Measurements from ENCODE around the gene STAT5A. TPM values are rescaled to one million over a fixed set of nuclear protein-coding genes. Genes with fewer than 3 reads are reported as not detected.

STAT5A gene
- total RNA-seq, 1 donor = 35.5 TPM

DNA sequence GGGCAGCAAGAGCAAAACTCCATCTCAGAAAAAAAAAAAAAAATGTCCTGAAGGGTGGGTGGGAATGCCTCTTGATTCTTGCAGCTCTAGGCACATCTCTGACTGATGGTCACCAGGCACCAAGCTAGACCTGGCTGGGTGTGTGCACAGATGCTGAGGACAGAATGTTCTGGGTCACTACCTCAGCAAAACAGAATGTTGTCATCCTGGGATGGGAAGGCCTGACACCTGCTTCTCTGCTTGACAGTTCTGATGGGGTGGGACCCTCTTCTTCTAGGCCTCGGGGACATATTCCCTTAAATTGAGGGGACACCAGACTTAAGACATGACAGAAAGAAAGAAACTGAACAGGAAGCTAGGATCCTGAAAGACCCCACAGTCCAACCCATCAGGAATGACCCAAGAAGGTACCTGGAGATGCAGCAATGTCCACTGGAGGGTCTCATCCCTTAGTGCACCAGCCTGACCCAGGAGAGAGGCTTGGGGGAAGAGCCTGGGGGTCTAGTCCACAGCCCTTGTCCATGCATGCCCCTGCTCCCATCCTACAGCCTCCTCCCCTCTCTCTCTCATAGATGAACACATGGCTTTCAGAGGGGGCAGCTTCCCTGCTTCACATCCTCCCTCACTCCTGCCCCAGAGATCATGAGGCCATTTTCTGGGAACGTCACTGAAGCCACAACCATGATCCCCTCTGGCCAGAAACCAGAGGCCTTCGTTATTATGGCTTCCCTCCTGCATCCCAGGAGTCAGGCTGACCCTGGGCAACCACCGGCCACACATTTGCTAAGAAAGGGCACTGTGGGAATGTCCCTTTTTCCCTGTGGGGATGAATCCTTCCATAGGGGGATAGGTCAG, 8.3 kb upstream of the STAT5A start:
- Histone ChIP-seq H3K27me3 (ENCODE audit: insufficient read depth, low read length) (no peaks in the 10 kb centered on the region), H3K9me3 (ENCODE audit: low read depth, low read length) (no peaks in the 10 kb centered on the region), H3K4me3 (ENCODE audit: insufficient read depth, low read length) (no peak overlapping the region), H4K20me1 (ENCODE audit: insufficient read depth, low read length) (peaks cover under 1% of the 10 kb centered on the region), H3K36me3 (ENCODE audit: insufficient read depth, low read length) (no peaks in the 10 kb centered on the region), H3K4me1 (ENCODE audit: insufficient read depth, low read length) (peaks cover 6% of the 10 kb centered on the region), H3K27ac (ENCODE audit: low read depth, low read length) (no peak overlapping the region), H3K4me2 (ENCODE audit: insufficient read depth, low read length) (no peak overlapping the region), H3K79me2 (ENCODE audit: insufficient read depth, low read length) (peaks cover 9% of the 10 kb centered on the region), H2AFZ (ENCODE audit: low read length) (no peak overlapping the region)
- TF ChIP-seq, protein P1, sequence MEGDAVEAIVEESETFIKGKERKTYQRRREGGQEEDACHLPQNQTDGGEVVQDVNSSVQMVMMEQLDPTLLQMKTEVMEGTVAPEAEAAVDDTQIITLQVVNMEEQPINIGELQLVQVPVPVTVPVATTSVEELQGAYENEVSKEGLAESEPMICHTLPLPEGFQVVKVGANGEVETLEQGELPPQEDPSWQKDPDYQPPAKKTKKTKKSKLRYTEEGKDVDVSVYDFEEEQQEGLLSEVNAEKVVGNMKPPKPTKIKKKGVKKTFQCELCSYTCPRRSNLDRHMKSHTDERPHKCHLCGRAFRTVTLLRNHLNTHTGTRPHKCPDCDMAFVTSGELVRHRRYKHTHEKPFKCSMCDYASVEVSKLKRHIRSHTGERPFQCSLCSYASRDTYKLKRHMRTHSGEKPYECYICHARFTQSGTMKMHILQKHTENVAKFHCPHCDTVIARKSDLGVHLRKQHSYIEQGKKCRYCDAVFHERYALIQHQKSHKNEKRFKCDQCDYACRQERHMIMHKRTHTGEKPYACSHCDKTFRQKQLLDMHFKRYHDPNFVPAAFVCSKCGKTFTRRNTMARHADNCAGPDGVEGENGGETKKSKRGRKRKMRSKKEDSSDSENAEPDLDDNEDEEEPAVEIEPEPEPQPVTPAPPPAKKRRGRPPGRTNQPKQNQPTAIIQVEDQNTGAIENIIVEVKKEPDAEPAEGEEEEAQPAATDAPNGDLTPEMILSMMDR (IDR thresholded peaks at IDR 0.05; ENCODE audit: extremely low read depth, low read depth, low read length) = no peak
- DNase-seq (ENCODE audit: insufficient read length, low spot score, missing footprints) = no peak

- Histone ChIP-seq H3K79me2 (ENCODE audit: insufficient read depth, low read length) (no peaks in the 10 kb centered on the region), H3K27me3 (ENCODE audit: insufficient read depth, low read length) (no peaks in the 10 kb centered on the region), H3K36me3 (ENCODE audit: insufficient read depth, low read length) (no peaks in the 10 kb centered on the region), H4K20me1 (ENCODE audit: insufficient read depth, low read length) (no peaks in the 10 kb centered on the region), H3K4me3 (ENCODE audit: insufficient read depth, low read length) (no peak overlapping the region), H3K4me1 (ENCODE audit: insufficient read depth, low read length) (peaks cover 8% of the 10 kb centered on the region), H3K4me2 (ENCODE audit: insufficient read depth, low read length) (no peak overlapping the region), H2AFZ (ENCODE audit: low read length) (no peak overlapping the region), H3K27ac (ENCODE audit: low read depth, low read length) (no peak overlapping the region), H3K9me3 (ENCODE audit: low read depth, low read length) (no peaks in the 10 kb centered on the region)
- TF ChIP-seq, protein P1 (IDR thresholded peaks at IDR 0.05; ENCODE audit: extremely low read depth, low read depth, low read length) = no peak
- no peak for DNase-seq (ENCODE audit: insufficient read length, low spot score, missing footprints)
These were observed 6.7 kb upstream of the STAT5A start for GRCh38 chr17:42281571-42282096.

DNA sequence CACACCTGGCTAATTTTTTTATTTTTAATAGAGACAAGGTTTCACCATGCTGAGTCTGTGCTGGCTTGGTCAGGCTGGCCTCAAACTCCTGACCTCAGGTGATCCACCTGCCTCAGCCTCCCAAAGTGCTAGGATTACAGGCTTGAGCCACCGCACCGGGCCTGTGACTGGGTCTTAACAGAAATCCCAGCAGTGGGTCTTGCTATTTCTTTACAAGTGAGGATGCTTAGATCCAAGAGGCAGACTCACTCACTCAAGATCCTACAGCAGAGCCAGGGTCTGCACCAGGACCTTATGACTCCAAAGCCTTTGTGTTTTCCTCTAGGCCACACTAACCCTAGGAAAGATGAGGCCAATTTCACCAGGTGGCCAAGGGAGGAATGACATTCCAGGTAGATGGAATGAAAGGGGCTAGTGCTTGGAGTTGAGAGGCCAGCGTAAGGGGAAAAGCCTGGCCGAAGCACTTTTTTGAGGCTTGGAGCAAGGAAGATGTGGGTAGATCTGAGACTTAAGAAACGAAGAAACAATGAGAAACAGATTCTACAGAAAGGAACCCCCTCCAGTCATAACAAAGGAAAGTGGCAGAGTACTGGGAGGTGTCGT, 5.7 kb upstream of the STAT5A start:
- no peaks in the 10 kb centered on the region for H3K27me3 ChIP-seq (ENCODE audit: insufficient read depth, low read length)
- H3K79me2 ChIP-seq (ENCODE audit: insufficient read depth, low read length) = no peaks in the 10 kb centered on the region
- no peak overlapping the region for H3K4me3 ChIP-seq (ENCODE audit: insufficient read depth, low read length)
- TF ChIP-seq, protein P1 (IDR thresholded peaks at IDR 0.05; ENCODE audit: extremely low read depth, low read depth, low read length) = no peak
- H3K9me3 ChIP-seq (ENCODE audit: low read depth, low read length) = no peaks in the 10 kb centered on the region
- no peak overlapping the region for H3K4me2 ChIP-seq (ENCODE audit: insufficient read depth, low read length)
- peak; percentile 77 for DNase-seq (ENCODE audit: insufficient read length, low spot score, missing footprints)
- no peaks in the 10 kb centered on the region for H4K20me1 ChIP-seq (ENCODE audit: insufficient read depth, low read length)
- H3K4me1 ChIP-seq (ENCODE audit: insufficient read depth, low read length) = peaks cover 11% of the 10 kb centered on the region
- H3K27ac ChIP-seq (ENCODE audit: low read depth, low read length) = no peak overlapping the region
- no peak overlapping the region for H2AFZ ChIP-seq (ENCODE audit: low read length)
- no peaks in the 10 kb centered on the region for H3K36me3 ChIP-seq (ENCODE audit: insufficient read depth, low read length)
